Activated CD8-positive, alpha-beta memory T cell treated with anti-CD3 and anti-CD28 coated beads for 48 hours (primary cell): ENCODE measurements around the gene PTPRG.

Source experiments
- DNase-seq, 3 experiments: peaks; one replicate each; pipeline ENCODE4 v3.0.0-alpha.2; 2020; ENCODE audit warnings: low read depth in 2 of 3, low spot score in 2 of 3

The PTPRG gene

DNA sequence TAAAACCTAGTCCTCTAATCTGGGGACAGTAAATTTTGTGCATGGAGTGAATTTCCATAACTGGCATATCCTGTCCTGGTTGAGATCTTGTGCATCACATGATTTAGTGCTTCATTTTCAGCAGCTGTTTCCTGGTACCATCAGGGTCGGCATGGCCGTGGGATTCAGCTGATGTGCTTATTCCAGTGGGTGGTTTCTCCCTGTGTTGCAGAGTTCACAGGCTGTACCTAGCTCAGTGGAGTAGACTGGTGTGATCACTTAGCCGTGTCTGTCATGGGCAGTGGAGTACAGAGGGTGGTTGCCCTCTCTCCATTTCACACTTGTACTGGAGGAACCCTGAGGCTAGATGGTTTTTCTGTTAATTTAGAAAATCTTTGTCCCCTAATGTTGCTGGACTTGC lies 228.5 kb downstream of the PTPRG start:
- no peak for DNase-seq

DNA sequence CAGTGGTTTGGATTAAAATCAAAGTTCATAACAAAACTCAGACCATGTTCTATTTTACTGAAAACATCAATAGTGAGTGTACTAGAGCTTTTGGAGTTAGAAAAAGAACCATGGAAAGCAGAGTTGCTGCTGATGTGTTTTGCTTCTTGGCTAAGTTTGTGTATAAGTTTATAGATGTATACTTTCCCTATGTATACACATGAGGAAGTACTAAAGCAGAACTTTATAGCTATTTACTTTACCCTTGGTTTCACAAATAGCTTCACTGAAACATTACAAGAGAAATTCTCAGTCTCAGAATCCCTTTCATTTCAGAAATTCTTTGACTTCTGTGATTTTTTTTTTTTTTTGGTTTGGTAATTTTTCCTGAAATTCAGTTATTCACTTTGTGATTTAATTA lies 229.0 kb downstream of the PTPRG start:
- no peak for DNase-seq

DNA sequence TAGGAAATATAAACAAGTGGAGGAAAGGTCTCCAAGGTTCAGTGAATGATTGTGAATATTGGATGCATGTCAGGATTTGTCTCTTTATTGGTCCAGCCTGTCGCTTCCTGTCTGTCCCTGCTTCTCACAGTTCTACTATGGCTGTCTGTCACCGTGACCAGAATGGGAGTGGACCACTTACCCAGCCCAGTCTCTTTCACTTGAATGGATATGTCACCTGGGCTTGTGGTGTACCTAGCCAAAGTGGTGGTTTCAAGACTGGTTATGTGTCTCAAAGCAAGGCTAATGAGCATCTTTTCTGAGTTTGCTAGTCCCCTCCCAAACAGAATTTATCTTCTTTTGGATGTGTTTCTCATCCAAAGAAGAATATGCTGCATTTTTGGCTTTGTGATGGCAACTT lies 231.7 kb downstream of the PTPRG start:
- no peak for DNase-seq

GRCh38 chr3:61793521-61793920 lies 232.2 kb downstream of the PTPRG start:
- no peak for DNase-seq

GRCh38 chr3:61794341-61794740 lies 233.0 kb downstream of the PTPRG start:
- no peak for DNase-seq

DNA sequence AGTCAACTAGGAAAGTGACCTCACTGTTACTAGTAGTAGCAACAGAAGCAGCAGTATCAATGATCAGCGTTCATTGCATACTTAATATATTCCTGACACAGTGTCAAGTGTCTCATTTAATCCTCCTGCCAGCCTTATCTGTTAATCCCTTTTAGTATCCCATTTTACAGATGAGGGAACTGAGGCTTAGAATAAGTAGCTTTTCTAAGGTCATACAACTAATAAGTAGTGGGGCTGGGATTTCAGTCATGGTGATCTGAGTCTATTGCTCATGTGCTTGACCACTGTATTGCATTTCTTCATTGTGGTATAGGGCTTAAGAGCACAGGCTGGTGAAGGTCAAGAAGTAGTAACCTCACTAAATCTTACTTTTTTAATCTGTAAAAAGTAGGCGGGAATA lies 233.6 kb downstream of the PTPRG start:
- DNase-seq = no peak

- DNase-seq = no peak
These were observed 234.8 kb downstream of the PTPRG start for GRCh38 chr3:61796088-61796680.

DNA sequence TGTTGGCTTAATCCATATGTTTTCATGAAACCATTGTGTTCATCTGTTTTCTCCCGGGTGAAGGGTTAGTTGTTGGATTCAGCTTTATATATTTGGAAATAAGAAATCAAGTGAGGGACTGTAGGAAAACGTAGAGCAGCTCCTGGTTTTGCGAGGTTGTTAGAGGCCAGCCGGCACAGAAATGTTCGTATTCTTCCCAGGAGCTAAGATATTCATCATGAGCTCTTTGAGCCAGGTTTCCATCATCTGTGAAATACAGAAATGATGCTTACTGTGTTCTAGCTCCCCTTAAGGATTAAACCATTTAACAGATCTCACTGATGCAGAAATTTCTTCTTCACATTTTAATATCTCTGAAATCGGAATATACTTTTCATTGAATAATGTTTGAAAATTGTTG lies 235.5 kb downstream of the PTPRG start:
- DNase-seq = no peak

- no peak for DNase-seq
These were observed 241.4 kb downstream of the PTPRG start for GRCh38 chr3:61802772-61803171.

GRCh38 chr3:61803983-61804382 lies 242.6 kb downstream of the PTPRG start:
- DNase-seq = no peak

DNA sequence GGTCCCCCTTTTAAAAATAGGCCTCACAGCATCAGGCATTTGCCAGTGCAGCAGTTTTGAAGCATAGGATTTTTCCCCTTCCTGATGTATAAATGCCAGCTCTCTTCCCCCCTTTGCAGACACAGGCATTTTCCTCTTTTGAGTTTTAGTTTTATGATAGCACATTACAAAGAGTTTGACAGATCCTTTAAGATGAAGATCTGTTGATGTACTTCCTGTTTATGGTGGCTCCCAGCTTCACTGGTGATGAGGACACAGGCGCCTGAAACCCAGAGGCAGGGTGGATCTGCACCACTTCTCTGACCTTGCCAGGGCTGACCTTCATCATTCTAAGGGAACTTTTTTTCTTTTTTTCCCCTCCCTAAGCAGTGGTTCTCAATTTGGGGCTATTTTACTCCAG lies 243.4 kb downstream of the PTPRG start:
- no peak for DNase-seq

GRCh38 chr3:61805510-61806080 lies 244.2 kb downstream of the PTPRG start:
- DNase-seq = no peak

DNA sequence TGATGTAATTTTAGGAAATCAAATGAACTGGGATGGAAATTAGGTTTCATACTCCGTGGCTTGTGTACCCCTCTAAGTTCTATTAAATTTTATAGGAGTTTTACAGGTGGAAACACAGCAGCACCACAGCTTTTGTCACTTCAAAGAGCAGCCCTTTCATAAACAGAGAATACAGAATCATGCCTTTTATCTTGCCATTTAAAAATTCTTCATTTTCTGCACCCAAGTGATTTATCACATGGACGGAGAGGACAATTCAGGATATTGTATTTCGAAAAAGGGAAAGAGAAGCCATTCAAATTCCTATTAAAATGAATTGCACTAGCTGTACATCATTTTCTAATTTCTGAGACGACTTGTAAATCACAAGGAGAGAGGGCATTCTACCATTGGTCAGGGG lies 245.4 kb downstream of the PTPRG start:
- no peak for DNase-seq

GRCh38 chr3:61807865-61808276 lies 246.5 kb downstream of the PTPRG start:
- DNase-seq = no peak

DNA sequence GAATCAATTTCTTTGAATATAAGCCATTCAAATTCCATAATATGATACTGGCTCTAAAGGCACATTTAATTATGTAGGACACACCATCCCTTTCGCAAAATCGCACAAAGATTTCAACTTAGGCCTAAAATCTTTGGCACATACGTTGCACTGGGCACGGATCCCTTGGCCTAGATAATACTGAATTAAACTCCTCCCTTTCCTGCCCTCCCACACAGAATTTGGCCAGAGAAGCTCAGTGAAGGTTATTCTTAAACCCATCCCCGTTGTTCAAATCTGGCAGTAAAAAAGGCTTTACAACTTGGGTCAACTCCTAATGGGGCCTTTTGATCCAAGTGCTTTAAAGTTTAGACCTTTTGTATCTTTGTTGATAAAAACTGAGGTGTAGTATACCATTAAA lies 247.2 kb downstream of the PTPRG start:
- no peak for DNase-seq

GRCh38 chr3:61808999-61809398 lies 247.6 kb downstream of the PTPRG start:
- DNase-seq = no peak

DNA sequence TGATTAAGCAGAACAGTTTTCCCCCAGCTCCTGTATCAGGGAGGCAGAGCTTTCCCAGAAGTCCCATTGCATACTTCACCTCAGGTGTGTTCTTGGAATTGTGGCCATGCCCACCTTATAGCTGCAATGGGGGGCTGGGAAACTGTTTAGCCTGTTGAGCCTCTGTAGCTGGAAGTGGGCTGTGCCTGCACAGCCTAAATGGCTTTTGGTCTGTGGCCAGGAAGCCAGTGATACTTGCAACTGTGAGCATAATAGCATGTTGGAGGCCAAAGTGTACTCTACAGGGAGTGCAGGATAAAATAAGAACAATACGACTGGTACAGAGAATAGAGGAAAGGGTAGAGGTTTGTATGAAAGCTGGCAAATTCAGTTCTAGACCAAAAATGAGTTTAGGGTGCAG lies 248.5 kb downstream of the PTPRG start:
- DNase-seq = no peak

GRCh38 chr3:61810953-61811497 lies 249.7 kb downstream of the PTPRG start:
- no peak for DNase-seq

DNA sequence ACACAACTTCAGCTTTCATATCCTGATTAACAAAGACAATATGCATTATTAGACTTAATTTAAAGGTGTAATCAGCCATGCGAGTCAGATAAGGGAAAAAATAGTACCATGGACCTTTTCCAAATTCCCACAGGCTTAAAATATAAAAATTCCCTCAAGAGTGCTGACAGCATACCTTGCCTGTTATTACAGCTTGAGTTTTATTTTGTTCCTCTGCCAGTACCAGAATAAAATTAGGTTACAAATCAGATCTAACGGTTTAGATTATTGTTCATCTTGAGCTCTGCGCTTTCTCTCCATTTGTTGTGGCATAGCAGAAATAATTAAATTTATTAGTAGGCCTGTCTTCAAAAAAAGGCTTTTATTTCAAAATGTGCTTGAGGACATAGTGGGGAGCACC lies 250.3 kb downstream of the PTPRG start:
- no peak for DNase-seq

DNA sequence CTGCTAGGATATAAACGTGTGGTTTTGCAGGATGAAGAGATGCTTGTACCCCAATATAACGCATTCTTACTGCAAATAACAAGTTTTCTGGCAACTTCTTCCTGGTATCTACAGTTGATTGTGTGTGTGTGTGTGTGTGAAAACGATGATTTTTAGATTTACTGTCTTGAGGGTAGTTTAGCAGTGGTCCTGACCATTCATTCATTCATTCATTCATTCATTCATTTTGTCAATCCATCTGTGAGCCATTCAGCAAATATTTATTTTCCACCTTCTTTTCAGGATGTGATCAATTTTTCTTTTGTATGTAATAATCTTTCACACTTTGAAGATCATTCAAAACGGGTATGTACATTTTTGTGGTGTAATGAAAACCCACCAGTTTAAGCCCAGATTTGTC lies 250.7 kb downstream of the PTPRG start:
- no peak for DNase-seq

- no peak for DNase-seq
These were observed 251.1 kb downstream of the PTPRG start for GRCh38 chr3:61812517-61812916.

DNA sequence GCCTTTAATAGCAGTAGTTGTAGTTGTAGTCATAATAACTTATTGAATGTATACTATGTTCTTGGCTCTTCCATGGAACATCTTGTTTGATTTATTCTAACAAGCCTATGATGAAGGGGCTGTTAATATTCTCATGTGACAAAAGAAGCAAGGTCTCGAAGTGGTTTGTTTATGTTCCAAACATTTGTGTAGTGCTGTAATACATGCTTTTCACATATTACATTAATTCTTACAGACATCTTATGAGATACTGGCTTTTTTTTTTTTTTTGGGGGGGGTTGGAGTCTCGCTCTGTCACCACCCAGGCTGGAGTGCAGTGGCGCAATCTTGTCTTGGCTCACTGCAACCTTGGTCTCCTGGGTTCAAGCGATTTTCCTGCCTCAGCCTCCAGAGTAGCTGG lies 252.3 kb downstream of the PTPRG start:
- DNase-seq = no peak

DNA sequence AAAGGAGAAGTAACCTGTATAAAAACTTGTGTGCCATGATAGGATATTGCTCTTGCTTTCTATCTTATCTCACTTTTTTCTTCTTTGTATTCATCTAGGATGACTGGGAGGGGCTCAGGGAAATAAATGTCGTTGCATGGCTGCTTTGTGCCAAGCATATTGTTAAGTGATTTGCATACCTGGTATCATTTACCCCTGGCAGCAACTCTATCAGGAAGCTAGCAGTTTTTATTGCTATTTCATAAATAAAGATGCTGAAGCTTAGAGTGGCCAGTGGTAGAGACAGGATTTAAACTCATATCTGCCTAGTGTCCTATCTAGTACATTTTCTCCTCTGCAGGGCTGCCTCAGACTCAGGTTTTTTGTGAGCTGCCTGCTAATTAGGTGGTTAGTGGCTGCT lies 253.3 kb downstream of the PTPRG start:
- DNase-seq = no peak
